Glomerular endothelial cell (primary cell): ENCODE results near the gene DNER. TPM values are rescaled to one million over a fixed set of nuclear protein-coding genes. Genes with fewer than 3 reads are reported as not detected.
"Not testable (repeated sequence)": the region's sequence is repeated elsewhere in the genome, so short reads cannot be mapped to it uniquely, and the experiment has no call there.

ENCODE experiments used
- DNase-seq: peaks from one replicate; pipeline ENCODE4 v3.0.0-alpha.2; 2011; ENCODE audit warnings: low read depth, low spot score; ENCODE audit errors: extremely low read depth
- total RNA-seq: library from RNA; depleted of rRNA; stranded (reverse); fragments of >200 nt; gene quantifications from 2 replicates; pipeline ENCODE4 v1.2.3, GENCODE V29; 2015

Gene DNER
- total RNA-seq, 1 donor from 2014 or later, result 5.4 TPM

GRCh38 chr2:229363185-229363814 is 351.1 kb downstream of the DNER start:
- no peak for DNase-seq

DNA sequence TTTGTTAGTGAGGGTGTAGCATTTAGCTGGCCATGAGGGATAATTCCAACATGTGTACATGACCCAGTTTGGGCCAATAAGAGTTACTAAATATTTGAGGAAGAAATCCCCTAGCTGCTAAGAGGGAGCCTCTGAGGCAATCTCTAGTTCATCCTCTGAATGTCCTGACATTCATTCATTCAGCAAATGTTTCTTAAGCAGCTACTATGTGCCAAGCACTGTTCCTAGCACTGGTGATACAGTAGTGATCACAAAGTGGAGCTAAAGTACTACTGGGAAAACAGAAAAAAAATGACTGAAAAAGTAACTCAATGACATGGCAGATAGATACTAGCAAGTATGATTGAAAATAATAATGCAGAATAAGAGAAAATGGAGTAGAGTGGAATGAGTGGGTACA is 363.5 kb downstream of the DNER start:
- DNase-seq, result no peak

- DNase-seq, result no peak
Measured at GRCh38 chr2:229350117-229350805, 364.1 kb downstream of the DNER start.

DNA sequence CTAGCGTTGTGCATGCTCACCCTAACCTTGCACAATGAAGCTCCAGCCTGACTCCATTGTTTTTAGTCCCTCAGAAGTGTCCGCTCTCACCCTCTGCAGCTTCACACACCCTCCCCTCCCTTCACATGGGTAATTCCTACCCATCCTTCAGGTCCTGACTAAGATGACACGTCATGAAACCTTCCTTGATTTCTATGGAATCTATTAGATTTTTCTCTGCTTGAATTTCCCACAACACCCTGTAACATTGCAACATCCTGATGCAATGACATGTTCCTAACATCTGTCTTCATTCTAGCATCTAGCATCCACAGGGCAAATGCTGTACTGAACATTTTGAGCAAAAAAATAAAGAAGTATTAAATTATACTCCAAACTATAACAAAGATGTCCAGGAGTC is 366.2 kb downstream of the DNER start:
- no peak for DNase-seq

- DNase-seq, result no peak
Measured at GRCh38 chr2:229346816-229347540, 367.4 kb downstream of the DNER start.

DNA sequence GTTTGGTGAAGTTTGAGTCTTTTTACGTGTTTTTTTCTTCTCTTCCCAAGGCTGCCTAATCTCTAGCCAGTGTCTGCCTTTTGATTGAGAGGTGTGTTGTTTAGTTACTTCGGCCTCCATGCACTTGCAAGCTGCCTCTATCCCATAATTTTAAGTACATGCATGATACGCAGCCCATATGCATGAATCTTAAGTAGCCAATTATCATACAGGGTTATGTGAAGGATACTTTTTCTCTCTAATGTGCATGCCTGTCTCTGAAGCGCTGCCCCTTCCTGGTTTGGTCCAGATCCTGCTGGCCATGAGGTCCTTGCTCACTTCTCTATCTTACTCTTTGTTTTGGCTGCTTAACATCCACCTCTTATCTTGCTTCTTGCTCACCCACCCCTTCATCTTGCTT is 369.4 kb downstream of the DNER start:
- DNase-seq, result no peak

DNA sequence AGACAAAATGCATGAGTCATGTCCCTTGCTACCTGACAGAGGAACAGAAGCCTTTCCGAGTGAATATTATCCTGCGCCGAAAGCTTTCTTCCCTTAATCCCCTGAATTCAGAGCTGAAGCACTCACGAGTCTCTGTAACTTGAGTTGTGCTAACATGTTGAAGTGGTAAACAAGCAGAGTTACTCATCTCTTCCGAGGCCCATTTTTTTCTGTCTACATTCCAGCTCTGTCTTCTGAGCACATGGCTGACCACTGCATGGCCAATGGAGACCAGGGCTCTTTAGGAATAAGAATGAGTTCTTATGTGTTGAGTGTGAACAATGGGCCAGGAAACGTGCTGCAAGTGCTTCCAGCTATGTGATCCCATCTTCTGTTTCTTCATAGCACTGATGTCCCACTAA is 370.2 kb downstream of the DNER start:
- DNase-seq, result no peak

DNA sequence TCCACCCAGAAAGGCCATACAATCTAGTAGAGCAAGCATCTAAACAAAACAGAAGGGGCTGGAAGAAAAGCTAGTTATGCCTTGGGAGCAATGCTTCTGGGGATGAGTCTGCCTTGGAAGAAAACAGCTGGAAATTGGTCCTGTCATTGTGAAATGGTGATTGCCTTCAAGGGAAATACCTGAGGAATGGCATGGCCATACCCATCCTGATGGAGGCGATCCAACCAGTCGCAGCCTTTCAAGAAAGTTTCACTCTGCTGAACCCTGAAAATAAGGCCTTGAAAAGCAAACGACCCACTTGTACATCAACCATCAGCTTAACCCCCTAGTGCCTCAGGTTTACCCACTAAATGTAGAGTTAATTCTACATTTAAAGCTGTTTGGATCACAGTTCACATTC is 370.7 kb downstream of the DNER start:
- no peak for DNase-seq

DNA sequence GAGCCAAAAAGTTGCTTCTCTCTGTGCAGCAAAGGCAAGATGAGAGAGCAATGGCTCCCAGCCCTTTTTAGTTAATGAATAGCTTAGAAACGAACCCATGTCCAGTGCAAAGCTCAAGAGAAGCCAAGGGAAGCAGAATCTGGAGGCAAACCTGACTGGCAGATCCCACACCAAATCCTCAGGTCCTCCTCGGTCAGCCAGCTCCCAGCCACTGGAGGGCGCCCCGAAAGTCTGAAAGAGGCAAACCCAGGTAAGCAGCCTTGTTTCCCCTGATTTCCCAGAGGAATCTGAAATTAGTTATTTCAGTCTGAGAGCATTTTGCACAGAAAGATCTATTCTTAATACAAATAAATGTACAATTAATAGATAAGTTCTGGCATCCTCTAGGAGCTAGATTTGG is 372.0 kb downstream of the DNER start:
- DNase-seq, result no peak

GRCh38 chr2:229340086-229340760 is 374.1 kb downstream of the DNER start:
- no peak for DNase-seq

GRCh38 chr2:229339618-229340017 is 374.7 kb downstream of the DNER start:
- no peak for DNase-seq

DNA sequence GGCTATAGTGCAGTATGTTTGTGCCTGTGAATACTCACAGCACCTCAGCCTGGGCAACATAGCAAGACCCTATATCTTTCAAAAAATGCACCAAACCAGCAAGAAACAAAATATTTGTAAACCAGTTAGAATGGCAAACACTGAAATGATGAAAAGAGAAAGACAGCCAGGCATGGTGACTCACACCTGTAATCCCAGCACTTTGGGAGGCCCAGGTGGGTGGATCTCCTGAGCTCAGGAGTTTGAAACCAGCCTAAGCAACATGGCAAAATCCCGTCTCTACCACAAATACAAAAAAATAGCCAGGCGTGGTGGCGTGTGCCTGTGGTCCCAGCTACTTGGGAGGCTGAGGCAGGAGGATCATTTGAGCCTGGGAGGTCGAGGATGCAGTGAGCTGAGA is 375.2 kb downstream of the DNER start:
- not testable (repeated sequence) for DNase-seq

GRCh38 chr2:229335877-229336346 is 378.4 kb downstream of the DNER start:
- DNase-seq, result no peak

GRCh38 chr2:229335330-229335729 is 379.0 kb downstream of the DNER start:
- DNase-seq, result no peak

GRCh38 chr2:229330952-229331351 is 383.4 kb downstream of the DNER start:
- no peak for DNase-seq

GRCh38 chr2:229319558-229319957 is 394.8 kb downstream of the DNER start:
- no peak for DNase-seq

GRCh38 chr2:229314117-229314516 is 400.2 kb downstream of the DNER start:
- DNase-seq, result no peak

GRCh38 chr2:229313591-229313990 is 400.8 kb downstream of the DNER start:
- DNase-seq, result no peak
